B cell (primary cell): ENCODE measurements around the gene PITPNB. TPM values are rescaled to one million over a fixed set of nuclear protein-coding genes. Genes with fewer than 3 reads are reported as not detected.

ENCODE experiments used
- ATAC-seq: fragments of 200-7000 bp; cut with Tn5 transposase; one replicate; pipeline ENCODE4 v1.10.0; 2021; ENCODE audit warnings: low read depth, mild to moderate bottlenecking, moderate number of reproducible peaks, moderate library complexity
- CTCF ChIA-PET: fragments of 350-600 bp; sonication (Branson Sonifier 250); formaldehyde crosslinking; loops from one replicate; lab custom pipeline; 2021; ENCODE audit warnings: antibody characterized with exemption, inconsistent platforms; lab: Charles Lee
- POLR2A ChIA-PET: fragments of 350-600 bp; sonication (Branson Sonifier 250); formaldehyde crosslinking; loops from one replicate; lab custom pipeline; 2021; ENCODE audit warnings: antibody characterized with exemption; lab: Charles Lee
- DNase-seq: peaks from one replicate; pipeline ENCODE4 v3.0.0; 2013
- H2AFZ ChIP-seq: 2 replicates; pipeline ENCODE4 v1.6.1; 2012; ENCODE audit warnings: mild to moderate bottlenecking, low read depth, low read length; ENCODE audit not compliant: insufficient read depth, poor library complexity, severe bottlenecking
- H3K27ac ChIP-seq, 2 donors: 1 replicate in 1 of 2; 2 replicates in 1 of 2; pipeline ENCODE4 v1.5.1; 2012 to 2013; ENCODE audit warnings: low read length in 2 of 2, mild to moderate bottlenecking in 2 of 2, moderate library complexity in 1 of 2
- H3K27me3 ChIP-seq, 4 experiments: fragments of 200-600 bp in 1 of 4; sonication (generic) in 1 of 4; replicated peaks in 1 of 4; 1 replicate in 2 of 4; 2 replicates in 2 of 4; pipeline versions ENCODE4 v1.6.1 to v1.7.0; 2013 to 2016; ENCODE audit warnings: low read length in 3 of 4, mild to moderate bottlenecking in 2 of 4, mixed read lengths in 1 of 4, moderate library complexity in 1 of 4; ENCODE audit not compliant: insufficient read depth in 4 of 4, control insufficient read depth in 3 of 4; ENCODE audit errors: control extremely low read depth in 1 of 4
- H3K36me3 ChIP-seq, 2 experiments: replicated peaks in 1 of 2; 1 replicate in 1 of 2; 2 replicates in 1 of 2; pipeline versions ENCODE4 v1.6.1 to v1.7.1; 2013; ENCODE audit warnings: low read length in 1 of 2; ENCODE audit not compliant: insufficient read depth in 2 of 2, control insufficient read depth in 1 of 2; ENCODE audit errors: control extremely low read depth in 1 of 2, extremely low read depth in 1 of 2
- H3K4me1 ChIP-seq, 2 donors: fragments of 200-600 bp in 1 of 2; sonication (generic) in 1 of 2; 1 replicate in 1 of 2; 2 replicates in 1 of 2; pipeline versions ENCODE4 v1.5.1 to v1.6.1; 2013 to 2017; ENCODE audit warnings: low read length in 2 of 2; ENCODE audit not compliant: control insufficient read depth in 2 of 2, insufficient read depth in 2 of 2
- H3K4me2 ChIP-seq: replicated peaks from 2 replicates; pipeline ENCODE3; 2012; ENCODE audit warnings: mild to moderate bottlenecking, low read depth, low read length; ENCODE audit not compliant: poor library complexity, severe bottlenecking
- H3K4me3 ChIP-seq, 5 experiments: fragments of 200-600 bp in 1 of 5; sonication (generic) in 1 of 5; 1 replicate in 3 of 5; 2 replicates in 2 of 5; pipeline versions ENCODE4 v1.5.1 to v1.7.0; 2011 to 2016; ENCODE audit warnings: low read length in 4 of 5, mild to moderate bottlenecking in 4 of 5, low read depth in 2 of 5, control low read depth in 1 of 5, moderate library complexity in 1 of 5; ENCODE audit not compliant: insufficient read depth in 1 of 5; ENCODE audit errors: control extremely low read depth in 1 of 5, extremely low read depth in 1 of 5
- H3K79me2 ChIP-seq: fragments of 200-600 bp; sonication (generic); one replicate; pipeline ENCODE4 v1.6.0; 2016; ENCODE audit warnings: low read length; ENCODE audit not compliant: control insufficient read depth, insufficient read depth
- H3K9ac ChIP-seq: fragments of 200-600 bp; sonication (generic); 2 replicates; pipeline ENCODE4 v1.6.1; 2017; ENCODE audit warnings: mild to moderate bottlenecking, low read length, moderate library complexity
- H3K9me3 ChIP-seq, 3 donors: one replicate each; pipeline versions ENCODE4 v1.6.1 to v1.7.1; 2013; ENCODE audit warnings: low read length in 2 of 3; ENCODE audit not compliant: control insufficient read depth in 2 of 3, insufficient read depth in 1 of 3; ENCODE audit errors: control extremely low read depth in 1 of 3
- H4K20me1 ChIP-seq: 2 replicates; pipeline ENCODE4 v1.6.0; 2012; ENCODE audit warnings: mild to moderate bottlenecking, low read length; ENCODE audit not compliant: insufficient read depth, control insufficient read depth, poor library complexity, severe bottlenecking
- H3K27ac Mint-ChIP-seq: one replicate; pipeline ENCODE4 v1.8.0; 2021; ENCODE audit warnings: mixed read lengths
- H3K27me3 Mint-ChIP-seq: one replicate; pipeline ENCODE4 v1.8.0; 2021; ENCODE audit warnings: mixed read lengths
- H3K4me1 Mint-ChIP-seq: one replicate; pipeline ENCODE4 v1.8.0; 2021; ENCODE audit warnings: mixed read lengths
- H3K4me3 Mint-ChIP-seq: one replicate; pipeline ENCODE4 v1.8.0; 2021; ENCODE audit warnings: mixed read lengths
- H3K9me3 Mint-ChIP-seq: one replicate; pipeline ENCODE4 v1.8.0; 2022; ENCODE audit warnings: mixed read lengths; ENCODE audit not compliant: insufficient read depth
- CTCF ChIP-seq: fragments of 200-600 bp; IDR thresholded peaks from one replicate; pipeline ENCODE4 v1.8.0; 2022; ENCODE audit warnings: antibody characterized with exemption, mild to moderate bottlenecking
- EZH2 ChIP-seq: IDR thresholded peaks from 2 replicates; pipeline ENCODE4 v1.6.1; 2012; ENCODE audit warnings: borderline replicate concordance, low read depth, mild to moderate bottlenecking, moderate library complexity, low read length; ENCODE audit not compliant: insufficient read depth, poor library complexity, severe bottlenecking
- WGBS: methylation state at CpG from one replicate; pipeline ENCODE4 v1.1.5; 2013; ENCODE audit warnings: missing lambda C conversion rate; ENCODE audit not compliant: insufficient coverage; 5-methylcytosine and 5-hydroxymethylcytosine counted together
- intact Hi-C: fragments of 100-400 bp; cut with micrococcal nuclease; formaldehyde crosslinking; loops from one replicate; pipeline ENCODE4 v1.10.0; 2022
- polyA plus RNA-seq: library from polyadenylated mRNA; depleted of rRNA; stranded (reverse); fragments of >200 nt; gene quantifications from 2 replicates; pipeline ENCODE4 v1.2.3, GENCODE V29; 2012
- total RNA-seq, 2 donors: library from RNA; stranded (reverse); fragments of 120-200 nt in 1 of 2; gene quantifications; 1 replicate in 1 of 2; 2 replicates in 1 of 2; pipeline versions ENCODE4 v1.2.3 to v1.2.4, GENCODE V29; 2013 to 2022

The PITPNB gene
- total and polyA plus RNA-seq, 2 donors (not counting 1 experiment from before 2014, with no cell fraction given) = 17.5 to 82.3 TPM

- ATAC-seq (no peak), DNase-seq (no peak)
- ChIA-PET POLR2A (no interaction called here), CTCF (interaction anchor here (0.6 to 17.4 kb wide), 28 partner anchors 9 to 990 kb away, joined by 3 to 342 read pairs (median 4); no protein-coding TSS in a partner anchor)
- Histone ChIP-seq H4K20me1 (peaks cover 31% of the 10 kb centered on the region), H3K79me2 (peaks cover 10% of the 10 kb centered on the region), H2AFZ (no peak overlapping the region), H3K9ac (no peak overlapping the region), H3K4me3 (no peak overlapping the region), H3K4me2 (no peak overlapping the region), H3K36me3 (peaks cover 7 to 56% of the 10 kb centered on the region in 2 experiments), H3K9me3 (no peaks in the 10 kb centered on the region), H3K4me1 (no peaks in the 10 kb centered on the region), H3K27me3 (no peaks in the 10 kb centered on the region), H3K27ac (no peak overlapping the region)
- H3K27me3 Mint-ChIP-seq = no peaks in the 10 kb centered on the region
- H3K4me3 Mint-ChIP-seq = no peak overlapping the region
- intact Hi-C loops = no loop called here
- no peaks in the 10 kb centered on the region for H3K9me3 Mint-ChIP-seq
- no peak overlapping the region for H3K27ac Mint-ChIP-seq
- peaks cover 3% of the 10 kb centered on the region for H3K4me1 Mint-ChIP-seq
- TF ChIP-seq CTCF (peak; percentile 59), EZH2 (no peak)
Measured at GRCh38 chr22:27886843-27887151, 32.3 kb downstream of the PITPNB start.

GRCh38 chr22:27885977-27886842 lies 32.8 kb downstream of the PITPNB start:
- DNase-seq = peak; percentile 60
- Mint-ChIP-seq H3K9me3 (no peaks in the 10 kb centered on the region), H3K4me1 (peaks cover 3% of the 10 kb centered on the region), H3K27me3 (no peaks in the 10 kb centered on the region), H3K4me3 (no peak overlapping the region), H3K27ac (no peak overlapping the region)
- no peaks in the 10 kb centered on the region for H3K9me3 ChIP-seq
- no peak overlapping the region for H3K27ac ChIP-seq
- ATAC-seq = peak; percentile 49
- no peak overlapping the region for H2AFZ ChIP-seq
- H3K4me1 ChIP-seq = no peaks in the 10 kb centered on the region
- H3K27me3 ChIP-seq = no peaks in the 10 kb centered on the region
- peaks cover 10% of the 10 kb centered on the region for H3K79me2 ChIP-seq
- H4K20me1 ChIP-seq = peaks cover 36% of the 10 kb centered on the region
- WGBS = 100% methylated on average over 1 of the region's 3 CpGs
- peaks cover 5 to 50% of the 10 kb centered on the region in 2 experiments for H3K36me3 ChIP-seq
- H3K9ac ChIP-seq = no peak overlapping the region
- intact Hi-C loops = no loop called here
- POLR2A ChIA-PET = no interaction called here
- TF ChIP-seq CTCF = peak; percentile 96
- no peak for TF ChIP-seq EZH2
- no peak overlapping the region for H3K4me2 ChIP-seq
- no peak overlapping the region for H3K4me3 ChIP-seq
- CTCF ChIA-PET = interaction anchor here (0.6 to 17.4 kb wide), 29 partner anchors 8 to 990 kb away, joined by 3 to 342 read pairs (median 4); no protein-coding TSS in a partner anchor
